ENCODE results near the gene NALF2.
A peak's percentile ranks its signal among the peaks of the same experiment; 100 is the strongest.

The NALF2 gene

GRCh38 chrX:69530306-69530705 is 26.2 kb downstream of the NALF2 start:
- DNase-seq = no peak

DNA sequence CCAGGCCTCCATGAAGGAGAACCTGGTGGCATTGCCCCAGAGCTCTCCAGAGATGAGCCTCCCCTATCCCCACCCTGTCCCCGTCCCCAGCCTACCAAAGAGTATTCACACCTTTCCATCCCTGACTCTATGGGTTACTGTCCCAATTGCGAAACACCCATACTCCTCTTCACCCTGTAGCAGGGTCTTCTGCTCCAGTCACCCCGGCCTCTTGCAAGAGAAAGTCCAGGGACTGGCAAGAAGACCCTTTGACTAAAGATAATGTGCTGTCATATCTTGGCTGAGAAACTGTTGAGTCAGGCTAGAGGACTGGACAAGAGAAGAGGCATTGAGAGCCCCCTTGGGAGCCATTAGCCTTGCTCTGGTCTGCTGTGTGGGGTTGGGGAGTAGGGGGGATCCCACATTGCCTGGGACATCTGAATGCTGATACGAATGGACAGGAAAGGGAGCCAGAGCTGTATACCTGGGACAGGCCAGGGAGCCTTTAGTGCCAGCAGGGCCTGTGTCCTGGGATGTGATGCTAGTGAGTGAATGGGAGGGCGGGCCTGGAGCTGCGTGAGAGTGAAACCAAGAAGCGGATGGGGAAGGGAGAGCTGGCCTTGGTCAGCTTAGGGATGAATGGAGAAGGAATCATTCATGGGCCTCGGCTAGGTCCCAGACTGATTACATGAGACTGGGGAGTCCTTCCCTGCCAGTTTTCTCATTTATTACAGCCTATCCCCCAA is 27.1 kb downstream of the NALF2 start:
- no peak for DNase-seq

DNA sequence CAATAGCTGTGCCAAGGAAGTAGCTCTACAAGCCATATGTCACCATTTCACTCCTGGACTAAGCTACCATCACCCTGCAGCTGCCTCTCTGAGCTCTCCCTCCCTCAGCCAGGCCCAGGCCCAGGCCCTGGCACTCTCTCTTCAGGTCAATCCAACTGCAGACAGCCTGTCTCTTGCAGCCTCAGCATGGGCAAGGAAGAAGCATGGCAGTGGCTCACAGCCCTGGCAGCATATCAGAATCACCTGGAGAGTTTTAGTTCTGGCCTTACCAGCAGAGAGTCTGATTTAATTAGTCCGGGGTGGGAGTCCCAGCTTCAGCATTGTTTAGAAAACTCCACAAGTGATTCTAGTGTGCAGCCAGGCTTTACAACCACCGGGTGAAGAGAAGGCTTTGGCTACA is 31.5 kb downstream of the NALF2 start:
- no peak for DNase-seq

DNA sequence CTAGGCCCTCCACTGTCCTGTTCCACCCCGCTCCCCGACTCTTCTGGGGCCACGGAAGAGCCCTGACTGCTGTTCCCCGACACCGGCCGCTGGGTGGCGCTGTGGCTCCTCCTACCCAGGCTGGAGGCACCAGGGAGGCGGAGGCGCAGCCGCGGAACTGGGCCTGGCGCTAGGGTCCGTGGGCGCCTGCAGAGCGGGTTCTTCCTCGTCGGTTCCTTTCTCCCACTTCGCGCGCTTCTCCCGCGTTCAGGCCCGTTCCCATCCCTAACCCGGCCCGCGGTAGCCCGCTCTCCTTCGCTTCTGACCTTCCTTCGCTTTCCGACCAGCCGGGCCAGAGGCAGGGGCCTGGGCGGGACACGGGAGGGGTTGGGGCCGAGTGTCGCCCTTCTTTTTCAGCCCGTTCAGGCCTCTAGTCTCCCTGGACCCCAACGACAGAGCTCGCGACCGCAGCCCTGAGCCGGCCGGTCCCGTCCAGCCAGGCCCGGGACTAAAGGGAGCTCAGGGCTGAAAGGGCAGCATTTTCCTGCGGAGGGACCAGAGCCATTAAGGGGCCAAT is 34.3 kb downstream of the NALF2 start:
- peak; percentile 57 for DNase-seq

DNA sequence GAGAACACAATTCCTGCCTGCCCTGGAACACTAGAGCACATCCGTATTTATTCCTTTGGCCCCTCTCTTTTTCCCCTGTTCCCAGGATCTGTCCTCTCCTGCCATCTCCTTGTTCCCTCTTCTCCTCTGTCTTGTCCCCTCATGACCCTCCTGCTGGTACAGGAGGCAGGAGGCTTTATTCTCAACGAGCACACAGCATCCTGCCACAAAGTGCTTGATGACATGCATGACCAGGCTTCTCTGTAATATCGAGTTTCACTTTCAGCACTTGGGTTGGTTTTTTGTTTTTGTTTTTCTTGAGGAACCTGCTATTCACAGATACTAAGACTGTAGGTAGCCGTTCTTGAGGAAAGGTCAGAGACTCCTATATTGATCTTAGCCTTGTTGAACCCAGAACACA is 35.3 kb downstream of the NALF2 start:
- no peak for DNase-seq

DNA sequence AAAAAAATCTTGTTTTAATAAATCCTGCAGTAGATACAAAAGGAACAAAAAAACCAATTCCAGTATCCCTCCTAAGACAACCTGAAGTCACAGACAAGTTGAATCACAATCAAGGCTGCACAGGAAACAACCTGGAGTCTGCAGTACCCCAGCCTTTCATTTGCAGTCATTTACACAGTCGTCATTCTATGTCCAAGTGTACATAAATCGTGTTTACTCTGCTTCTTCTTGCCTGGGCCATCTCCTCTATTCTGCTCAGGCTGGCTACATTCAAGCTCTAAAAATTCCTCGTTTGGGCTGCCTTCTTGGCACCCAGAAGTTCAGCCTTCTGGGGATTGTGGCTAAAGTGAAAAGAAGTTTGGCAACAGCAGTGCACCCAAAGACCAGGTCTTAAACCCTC is 37.8 kb downstream of the NALF2 start:
- no peak for DNase-seq

DNA sequence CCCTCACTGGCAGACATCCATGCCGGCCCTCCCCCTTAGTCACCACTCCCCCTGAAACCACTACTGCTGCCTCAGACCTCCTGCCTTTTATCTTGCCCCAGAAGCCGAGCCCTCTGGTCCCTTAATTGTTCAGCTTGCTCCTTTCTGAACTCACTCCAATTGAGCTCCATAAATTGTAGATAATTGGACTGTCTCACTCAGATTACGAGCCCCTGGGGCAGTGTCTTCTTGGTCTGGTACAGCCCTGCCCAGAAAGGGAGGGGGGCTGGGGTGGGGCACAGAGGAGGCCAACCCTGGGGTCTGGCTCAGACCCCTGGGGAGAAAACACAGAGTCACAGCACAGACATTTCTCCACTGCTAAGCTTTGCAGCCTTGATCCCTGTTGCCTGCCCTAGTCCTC is 39.4 kb downstream of the NALF2 start:
- no peak for DNase-seq

DNA sequence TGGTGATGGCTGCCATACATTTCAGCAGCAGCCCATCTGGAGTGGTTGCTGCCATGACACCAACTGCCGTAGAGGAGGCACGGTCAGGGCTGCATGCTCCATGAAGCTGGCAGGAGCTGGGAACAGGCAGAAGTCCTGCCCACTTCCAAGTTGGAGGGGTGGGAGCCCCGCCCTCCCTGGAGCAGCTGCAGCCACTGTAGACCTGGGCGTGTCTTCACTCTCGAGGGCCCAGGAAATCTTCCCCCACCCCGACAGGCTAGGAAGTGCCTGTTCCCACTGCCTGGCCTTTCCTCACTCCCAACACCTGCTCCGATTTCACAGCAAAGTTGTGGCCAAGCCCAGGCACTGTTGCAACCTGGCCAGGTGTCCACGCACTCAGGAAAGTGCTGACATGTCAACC is 42.3 kb downstream of the NALF2 start:
- DNase-seq = no peak

DNA sequence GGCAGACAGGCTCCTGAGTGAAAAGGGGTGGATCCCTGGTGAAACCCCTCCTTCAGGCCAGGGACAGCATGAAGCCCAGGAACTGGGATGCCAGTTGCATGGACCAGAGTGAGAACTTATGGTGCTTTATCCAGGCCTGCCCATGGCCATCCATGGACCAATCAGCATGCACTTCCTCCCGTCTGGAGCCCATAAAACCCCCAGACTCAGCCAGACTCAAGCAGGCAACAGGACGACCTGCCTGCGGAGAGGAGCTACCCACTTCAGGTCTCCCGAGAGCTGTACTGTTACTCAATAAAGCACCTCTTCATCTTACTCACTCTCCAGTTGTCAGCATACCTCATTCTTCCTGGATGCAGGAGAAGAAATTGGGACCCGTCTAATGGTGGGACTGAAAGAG is 42.9 kb downstream of the NALF2 start:
- no peak for DNase-seq

DNA sequence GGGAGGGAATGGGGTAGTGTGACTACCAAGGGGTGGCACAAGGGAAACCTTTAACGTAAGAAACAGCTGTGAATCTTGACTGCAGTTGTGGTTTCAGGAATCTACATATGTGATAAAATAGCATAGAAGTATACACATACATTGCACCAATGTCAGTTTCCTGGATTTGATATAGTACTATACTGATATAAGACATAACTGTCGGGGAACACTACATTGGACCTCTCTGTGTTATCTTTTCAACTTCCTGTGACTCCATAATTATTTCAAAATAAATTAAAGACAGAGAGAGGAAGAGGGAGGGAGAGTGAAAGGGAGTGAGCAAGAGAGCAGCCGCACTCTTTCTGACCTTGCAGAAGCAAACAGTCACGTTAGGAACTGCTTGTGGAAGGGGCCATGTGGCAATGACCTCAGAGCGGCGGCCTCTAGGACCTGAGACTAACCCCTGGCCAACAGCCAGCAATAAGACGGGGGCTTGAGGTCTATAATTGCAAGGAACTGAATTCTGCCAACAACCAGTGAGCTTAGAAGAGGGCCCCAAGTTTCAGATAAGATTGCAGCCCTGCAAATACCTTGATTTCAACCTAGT is 47.4 kb downstream of the NALF2 start:
- no peak for DNase-seq

GRCh38 chrX:69552512-69552911 is 48.4 kb downstream of the NALF2 start:
- no peak for DNase-seq
